SK-N-SH (cell line): ENCODE results near the gene RFXANK. TPM values are rescaled to one million over a fixed set of nuclear protein-coding genes. Genes with fewer than 3 reads are reported as not detected.

Source experiments
- CTCF ChIA-PET: fragments of 300-600, 350-600 bp; formaldehyde crosslinking; extraction: SDS; loops from one replicate; lab custom pipeline; 2021; lab: Yijun Ruan, JAX
- POLR2A ChIA-PET: fragments of 350-600 bp; sonication (Branson Sonifier 250); formaldehyde crosslinking; extraction: SDS; loops from one replicate; lab custom pipeline; 2020; ENCODE audit warnings: antibody characterized with exemption, inconsistent platforms; lab: Yijun Ruan, JAX
- DNase-seq: peaks from one replicate; pipeline ENCODE4 v3.0.0; 2012
- H2AFZ ChIP-seq: fragments of 200-600 bp; sonication (generic); 2 replicates; pipeline ENCODE4 v1.8.1; 2016; ENCODE audit warnings: antibody characterized with exemption, mild to moderate bottlenecking, low read depth
- H3F3A ChIP-seq: fragments of 200-600 bp; sonication (generic); replicated peaks from 2 replicates; pipeline ENCODE3; 2016; ENCODE audit warnings: antibody characterized with exemption, mild to moderate bottlenecking; ENCODE audit not compliant: insufficient read depth
- H3K27ac ChIP-seq, 2 experiments: fragments of 200-500 bp in 1 of 2; fragments of 200-600 bp in 1 of 2; sonication (Bioruptor generic) in 1 of 2; sonication (generic), shearing (Covaris generic) in 1 of 2; 2 replicates each; pipeline versions ENCODE4 v1.5.1 to v1.6.1; 2014 to 2016; ENCODE audit warnings: low read depth in 2 of 2, inconsistent platforms in 1 of 2, low read length in 1 of 2, mild to moderate bottlenecking in 1 of 2, mixed read lengths in 1 of 2
- H3K27me3 ChIP-seq: fragments of 200-600 bp; sonication (generic), shearing (Covaris generic); 2 replicates; pipeline ENCODE4 v1.6.1; 2016; ENCODE audit warnings: mixed run types; ENCODE audit not compliant: insufficient read depth
- H3K36me3 ChIP-seq, 2 experiments: fragments of 200-500 bp in 1 of 2; fragments of 200-600 bp in 1 of 2; sonication (Bioruptor generic) in 1 of 2; sonication (generic) in 1 of 2; replicated peaks in 1 of 2; 2 replicates each; pipeline versions ENCODE3 to v1.5.1; 2014 to 2016; ENCODE audit warnings: low read length in 1 of 2, mild to moderate bottlenecking in 1 of 2; ENCODE audit not compliant: insufficient read depth in 2 of 2, control insufficient read depth in 1 of 2
- H3K4me1 ChIP-seq, 2 experiments: fragments of 200-500 bp in 1 of 2; fragments of 200-600 bp in 1 of 2; sonication (Bioruptor generic) in 1 of 2; sonication (generic), shearing (Covaris generic) in 1 of 2; 2 replicates each; pipeline versions ENCODE4 v1.5.1 to v1.6.1; 2014 to 2016; ENCODE audit warnings: low read depth in 1 of 2, low read length in 1 of 2, mixed run types in 1 of 2; ENCODE audit not compliant: insufficient read depth in 2 of 2, control insufficient read depth in 1 of 2
- H3K4me2 ChIP-seq: fragments of 200-600 bp; sonication (generic), shearing (Covaris generic); 2 replicates; pipeline ENCODE4 v1.6.1; 2017; ENCODE audit warnings: mixed run types
- H3K4me3 ChIP-seq, 2 experiments: fragments of 200-500 bp in 1 of 2; fragments of 200-600 bp in 1 of 2; sonication (Bioruptor generic) in 1 of 2; sonication (generic), shearing (Covaris generic) in 1 of 2; 2 replicates each; pipeline versions ENCODE4 v1.5.1 to v1.8.1; 2014 to 2016; ENCODE audit warnings: low read depth in 2 of 2, inconsistent platforms in 1 of 2, low read length in 1 of 2, mild to moderate bottlenecking in 1 of 2, mixed read lengths in 1 of 2, moderate library complexity in 1 of 2
- H3K79me2 ChIP-seq: fragments of 200-600 bp; sonication (generic); 2 replicates; pipeline ENCODE4 v1.8.1; 2017; ENCODE audit warnings: mild to moderate bottlenecking; ENCODE audit not compliant: insufficient read depth
- H3K9ac ChIP-seq: fragments of 200-600 bp; sonication (generic); 2 replicates; pipeline ENCODE4 v1.6.1; 2017; ENCODE audit warnings: mixed run types
- H3K9me2 ChIP-seq: fragments of 200-600 bp; sonication (generic); 2 replicates; pipeline ENCODE4 v1.6.1; 2017; ENCODE audit warnings: mixed run types
- H3K9me3 ChIP-seq: fragments of 200-600 bp; sonication (generic); 2 replicates; pipeline ENCODE4 v1.6.1; 2017; ENCODE audit warnings: mixed run types, mild to moderate bottlenecking, moderate library complexity
- H4K20me1 ChIP-seq: fragments of 200-600 bp; sonication (generic); 2 replicates; pipeline ENCODE4 v1.6.1; 2017; ENCODE audit warnings: mild to moderate bottlenecking, mixed run types; ENCODE audit not compliant: insufficient read depth
- CHD2 ChIP-seq: fragments of 150-350 bp; IDR thresholded peaks from 2 replicates; pipeline ENCODE4 v1.6.1; 2018; ENCODE audit warnings: low read length; ENCODE audit not compliant: partially characterized antibody
- CTCF ChIP-seq: fragments of 200-600 bp; sonication (generic); IDR thresholded peaks from 2 replicates; pipeline ENCODE4 v1.6.1; 2017; ENCODE audit warnings: antibody characterized with exemption, mild to moderate bottlenecking, moderate library complexity
- EZH2phosphoT487 ChIP-seq: fragments of 200-600 bp; sonication (generic); IDR thresholded peaks from 2 replicates; pipeline ENCODE4 v1.6.1; 2017; ENCODE audit warnings: low read depth, mixed run types, mild to moderate bottlenecking, antibody characterized with exemption, moderate library complexity, borderline replicate concordance
- GABPA ChIP-seq: IDR thresholded peaks from 2 replicates; pipeline ENCODE4 v1.4.0; 2012; ENCODE audit warnings: low read depth, mild to moderate bottlenecking
- GATA2 ChIP-seq: sonication (generic); formaldehyde crosslinking; IDR thresholded peaks from 2 replicates; pipeline ENCODE4 v1.5.0; 2020; ENCODE audit warnings: mild to moderate bottlenecking, missing genetic modification reagents
- MXI1 ChIP-seq: IDR thresholded peaks from 2 replicates; pipeline ENCODE4 v1.6.1; 2012; ENCODE audit warnings: mild to moderate bottlenecking, low read depth, low read length, improper control_type of control experiment
- RFX5 ChIP-seq: IDR thresholded peaks from 2 replicates; pipeline ENCODE4 v1.6.1; 2012; ENCODE audit warnings: mild to moderate bottlenecking, improper control_type of control experiment, low read length
- RXRA ChIP-seq: IDR thresholded peaks from 2 replicates; pipeline ENCODE4 v1.4.0; 2012; ENCODE audit warnings: low read depth, mild to moderate bottlenecking, borderline replicate concordance
- TAF1 ChIP-seq: IDR thresholded peaks from 2 replicates; pipeline ENCODE4 v1.6.1; 2012; ENCODE audit warnings: low read depth, mild to moderate bottlenecking, low read length, moderate library complexity, borderline replicate concordance
- TCF12 ChIP-seq: IDR thresholded peaks from 2 replicates; pipeline ENCODE4 v1.4.0; 2012
- USF2 ChIP-seq: fragments of 150-350 bp; IDR thresholded peaks from 2 replicates; pipeline ENCODE4 v1.6.1; 2017; ENCODE audit warnings: antibody characterized with exemption, low read length, low read depth, borderline replicate concordance
- WGBS: methylation state at CpG from one replicate; pipeline ENCODE4 v1.1.6; 2017; ENCODE audit warnings: low lambda C conversion rate; 5-methylcytosine and 5-hydroxymethylcytosine counted together
- polyA plus RNA-seq, 3 experiments: library from polyadenylated mRNA; depleted of rRNA; stranded (reverse); fragments of >200 nt; gene quantifications; 2 replicates each; pipeline ENCODE4 v1.2.3, GENCODE V29; 2012

The RFXANK gene
- polyA plus RNA-seq, 1 of the 3 experiments (the other 2 are of a cell fraction): 117 TPM

- TF ChIP-seq CTCF (no peak), CHD2 (no peak), RFX5 (no peak), TAF1 (no peak), EZH2phosphoT487 (no peak), MXI1 (no peak)
Measured at GRCh38 chr19:19224852-19225494, 32.9 kb downstream of the RFXANK start (continued).

- H3K9ac ChIP-seq: no peak overlapping the region
- TF ChIP-seq CHD2: no peak
- no peak for TF ChIP-seq GABPA
- no peak for TF ChIP-seq TCF12
- no peak for TF ChIP-seq GATA2
- no peak for TF ChIP-seq USF2
- H3K4me1 ChIP-seq: no peaks in the 10 kb centered on the region
- H3K27ac ChIP-seq: no peak overlapping the region
- no peak overlapping the region for H2AFZ ChIP-seq
- no peaks in the 10 kb centered on the region for H3K27me3 ChIP-seq
- no peaks in the 10 kb centered on the region for H3F3A ChIP-seq
- 77% methylated on average over 4 of the region's 5 CpGs for WGBS
- no peaks in the 10 kb centered on the region for H3K36me3 ChIP-seq
- H3K9me3 ChIP-seq: no peaks in the 10 kb centered on the region
- H3K4me2 ChIP-seq: no peak overlapping the region
- no peak overlapping the region for H3K4me3 ChIP-seq
- DNase-seq: no peak
- H3K9me2 ChIP-seq: no peaks in the 10 kb centered on the region
- no peaks in the 10 kb centered on the region for H4K20me1 ChIP-seq
- ChIA-PET POLR2A (no interaction called here), CTCF (no interaction called here)
- no peaks in the 10 kb centered on the region for H3K79me2 ChIP-seq
Measured at GRCh38 chr19:19226204-19226603, 34.1 kb downstream of the RFXANK start.

DNA sequence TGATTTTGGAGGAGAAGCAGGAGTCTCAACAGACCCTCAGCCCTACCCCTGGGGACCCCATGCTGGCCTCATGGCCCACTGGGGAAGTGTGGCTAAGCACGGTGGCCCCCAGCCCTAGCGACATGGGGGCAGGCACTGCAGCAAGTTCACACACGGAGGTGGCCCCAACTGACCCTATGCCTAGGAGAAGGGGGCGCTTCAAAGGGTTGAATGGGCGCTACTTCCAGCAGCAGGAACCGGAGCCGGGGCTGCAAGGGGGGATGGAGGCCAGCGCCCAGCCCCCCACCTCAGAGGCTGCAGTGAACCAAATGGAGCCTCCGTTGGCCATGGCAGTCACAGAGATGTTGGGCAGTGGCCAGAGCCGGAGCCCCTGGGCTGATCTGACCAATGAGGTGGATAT, 34.6 kb downstream of the RFXANK start:
- ChIA-PET POLR2A (no interaction called here), CTCF (interaction anchor here (0.9 kb wide), 2 partner anchors 10 to 52 kb away, joined by 3 to 4 read pairs; no protein-coding TSS in a partner anchor)
- H3K4me1 ChIP-seq: no peaks in the 10 kb centered on the region
- DNase-seq: no peak
- no peak overlapping the region for H3K4me2 ChIP-seq
- no peaks in the 10 kb centered on the region for H3F3A ChIP-seq
- H4K20me1 ChIP-seq: no peaks in the 10 kb centered on the region
- H3K9me3 ChIP-seq: no peaks in the 10 kb centered on the region
- H2AFZ ChIP-seq: no peak overlapping the region
- H3K9me2 ChIP-seq: no peaks in the 10 kb centered on the region
- H3K9ac ChIP-seq: no peak overlapping the region
- no peaks in the 10 kb centered on the region for H3K79me2 ChIP-seq
- 42% methylated on average over 4 of the region's 10 CpGs for WGBS
- H3K27me3 ChIP-seq: no peaks in the 10 kb centered on the region
- no peak overlapping the region for H3K27ac ChIP-seq
- H3K36me3 ChIP-seq: no peaks in the 10 kb centered on the region
- no peak overlapping the region for H3K4me3 ChIP-seq
- TF ChIP-seq RXRA (no peak), RFX5 (no peak)
